SK-MEL-5 (cell line): ENCODE results near the gene SLC25A6. TPM values are rescaled to one million over a fixed set of nuclear protein-coding genes. Genes with fewer than 3 reads are reported as not detected.

ENCODE experiments used
- total RNA-seq: library from RNA; depleted of rRNA; stranded (reverse); fragments of >200 nt; shearing (Covaris generic); gene quantifications from 2 replicates; pipeline ENCODE4 v1.2.3, GENCODE V29; 2014; rRNA removed

Gene SLC25A6
- total RNA-seq, 1 experiment from 2014 or later = 159 TPM

Other genes starting within 250 kb of the SLC25A6 start
- 1.0 and 1.1 TPM in 2 replicates for gene CRLF2, start 179.5 kb downstream of the SLC25A6 start, total RNA-seq
- gene CSF2RA, start 123.3 kb downstream of the SLC25A6 start, total RNA-seq = 2.4 and 4.5 TPM in 2 replicates
- gene IL3RA, start 55.3 kb downstream of the SLC25A6 start, total RNA-seq = 0.26 TPM in 1 of 2 replicates, not detected in the other
- 2.5 and 3.1 TPM in 2 replicates for gene ASMTL, start 60.8 kb upstream of the SLC25A6 start, total RNA-seq
- gene P2RY8, start 145.1 kb upstream of the SLC25A6 start, total RNA-seq = not detected in 2 replicates
- 10.7 and 15.3 TPM in 2 replicates for gene AKAP17A, start 199.5 kb upstream of the SLC25A6 start, total RNA-seq
- 0.90 and 2.0 TPM in 2 replicates for gene ASMT, start 222.9 kb upstream of the SLC25A6 start, total RNA-seq